SK-N-SH (cell line): ENCODE data around the gene KNTC1. TPM values are rescaled to one million over a fixed set of nuclear protein-coding genes. Genes with fewer than 3 reads are reported as not detected.

ENCODE experiments used
- CTCF ChIA-PET: fragments of 300-600, 350-600 bp; formaldehyde crosslinking; extraction: SDS; loops from one replicate; lab custom pipeline; 2021; lab: Yijun Ruan, JAX
- POLR2A ChIA-PET: fragments of 350-600 bp; sonication (Branson Sonifier 250); formaldehyde crosslinking; extraction: SDS; loops from one replicate; lab custom pipeline; 2020; ENCODE audit warnings: antibody characterized with exemption, inconsistent platforms; lab: Yijun Ruan, JAX
- DNase-seq: peaks from one replicate; pipeline ENCODE4 v3.0.0; 2012
- H2AFZ ChIP-seq: fragments of 200-600 bp; sonication (generic); 2 replicates; pipeline ENCODE4 v1.8.1; 2016; ENCODE audit warnings: antibody characterized with exemption, mild to moderate bottlenecking, low read depth
- H3F3A ChIP-seq: fragments of 200-600 bp; sonication (generic); replicated peaks from 2 replicates; pipeline ENCODE3; 2016; ENCODE audit warnings: antibody characterized with exemption, mild to moderate bottlenecking; ENCODE audit not compliant: insufficient read depth
- H3K27ac ChIP-seq, 2 experiments: fragments of 200-500 bp in 1 of 2; fragments of 200-600 bp in 1 of 2; sonication (Bioruptor generic) in 1 of 2; sonication (generic), shearing (Covaris generic) in 1 of 2; 2 replicates each; pipeline versions ENCODE4 v1.5.1 to v1.6.1; 2014 to 2016; ENCODE audit warnings: low read depth in 2 of 2, inconsistent platforms in 1 of 2, low read length in 1 of 2, mild to moderate bottlenecking in 1 of 2, mixed read lengths in 1 of 2
- H3K27me3 ChIP-seq: fragments of 200-600 bp; sonication (generic), shearing (Covaris generic); 2 replicates; pipeline ENCODE4 v1.6.1; 2016; ENCODE audit warnings: mixed run types; ENCODE audit not compliant: insufficient read depth
- H3K36me3 ChIP-seq, 2 experiments: fragments of 200-500 bp in 1 of 2; fragments of 200-600 bp in 1 of 2; sonication (Bioruptor generic) in 1 of 2; sonication (generic) in 1 of 2; replicated peaks in 1 of 2; 2 replicates each; pipeline versions ENCODE3 to v1.5.1; 2014 to 2016; ENCODE audit warnings: low read length in 1 of 2, mild to moderate bottlenecking in 1 of 2; ENCODE audit not compliant: insufficient read depth in 2 of 2, control insufficient read depth in 1 of 2
- H3K4me1 ChIP-seq, 2 experiments: fragments of 200-500 bp in 1 of 2; fragments of 200-600 bp in 1 of 2; sonication (Bioruptor generic) in 1 of 2; sonication (generic), shearing (Covaris generic) in 1 of 2; 2 replicates each; pipeline versions ENCODE4 v1.5.1 to v1.6.1; 2014 to 2016; ENCODE audit warnings: low read depth in 1 of 2, low read length in 1 of 2, mixed run types in 1 of 2; ENCODE audit not compliant: insufficient read depth in 2 of 2, control insufficient read depth in 1 of 2
- H3K4me2 ChIP-seq: fragments of 200-600 bp; sonication (generic), shearing (Covaris generic); 2 replicates; pipeline ENCODE4 v1.6.1; 2017; ENCODE audit warnings: mixed run types
- H3K4me3 ChIP-seq, 2 experiments: fragments of 200-500 bp in 1 of 2; fragments of 200-600 bp in 1 of 2; sonication (Bioruptor generic) in 1 of 2; sonication (generic), shearing (Covaris generic) in 1 of 2; 2 replicates each; pipeline versions ENCODE4 v1.5.1 to v1.8.1; 2014 to 2016; ENCODE audit warnings: low read depth in 2 of 2, inconsistent platforms in 1 of 2, low read length in 1 of 2, mild to moderate bottlenecking in 1 of 2, mixed read lengths in 1 of 2, moderate library complexity in 1 of 2
- H3K79me2 ChIP-seq: fragments of 200-600 bp; sonication (generic); 2 replicates; pipeline ENCODE4 v1.8.1; 2017; ENCODE audit warnings: mild to moderate bottlenecking; ENCODE audit not compliant: insufficient read depth
- H3K9ac ChIP-seq: fragments of 200-600 bp; sonication (generic); 2 replicates; pipeline ENCODE4 v1.6.1; 2017; ENCODE audit warnings: mixed run types
- H3K9me2 ChIP-seq: fragments of 200-600 bp; sonication (generic); 2 replicates; pipeline ENCODE4 v1.6.1; 2017; ENCODE audit warnings: mixed run types
- H3K9me3 ChIP-seq: fragments of 200-600 bp; sonication (generic); 2 replicates; pipeline ENCODE4 v1.6.1; 2017; ENCODE audit warnings: mixed run types, mild to moderate bottlenecking, moderate library complexity
- H4K20me1 ChIP-seq: fragments of 200-600 bp; sonication (generic); 2 replicates; pipeline ENCODE4 v1.6.1; 2017; ENCODE audit warnings: mild to moderate bottlenecking, mixed run types; ENCODE audit not compliant: insufficient read depth
- CHD2 ChIP-seq: fragments of 150-350 bp; IDR thresholded peaks from 2 replicates; pipeline ENCODE4 v1.6.1; 2018; ENCODE audit warnings: low read length; ENCODE audit not compliant: partially characterized antibody
- ELF1 ChIP-seq: IDR thresholded peaks from 2 replicates; pipeline ENCODE4 v1.4.0; 2012
- FOSL2 ChIP-seq: IDR thresholded peaks from 2 replicates; pipeline ENCODE4 v1.4.0; 2012; ENCODE audit warnings: low read depth, mild to moderate bottlenecking, moderate library complexity, borderline replicate concordance
- FOXM1 ChIP-seq: IDR thresholded peaks from 2 replicates; pipeline ENCODE4 v1.4.0; 2012; ENCODE audit warnings: low read depth, mild to moderate bottlenecking
- GABPA ChIP-seq: IDR thresholded peaks from 2 replicates; pipeline ENCODE4 v1.4.0; 2012; ENCODE audit warnings: low read depth, mild to moderate bottlenecking
- POLR2AphosphoS5 ChIP-seq: IDR thresholded peaks from 2 replicates; pipeline ENCODE4 v1.6.1; 2012; ENCODE audit warnings: low read depth, low read length
- RAD21 ChIP-seq: IDR thresholded peaks from 2 replicates; pipeline ENCODE4 v1.6.1; 2012; ENCODE audit warnings: mild to moderate bottlenecking, low read length
- RCOR1 ChIP-seq: fragments of 150-350 bp; IDR thresholded peaks from 2 replicates; pipeline ENCODE4 v1.6.1; 2017; ENCODE audit warnings: antibody characterized with exemption, low read length
- polyA plus RNA-seq, 3 experiments: library from polyadenylated mRNA; depleted of rRNA; stranded (reverse); fragments of >200 nt; gene quantifications; 2 replicates each; pipeline ENCODE4 v1.2.3, GENCODE V29; 2012
- TF ChIP-seq, protein P1 (sequence below): fragments of 150-350 bp; IDR thresholded peaks from 2 replicates; pipeline ENCODE4 v1.6.1; 2017; ENCODE audit warnings: antibody characterized with exemption, low read length, low read depth, borderline replicate concordance
- TF ChIP-seq, protein P2 (sequence below): fragments of 150-350 bp; IDR thresholded peaks from 2 replicates; pipeline ENCODE4 v1.6.1; 2016; ENCODE audit warnings: mild to moderate bottlenecking, low read depth, low read length
- TF ChIP-seq, protein P3 (sequence below): IDR thresholded peaks from 2 replicates; pipeline ENCODE4 v1.6.1; 2012; ENCODE audit warnings: mild to moderate bottlenecking, low read depth, low read length, moderate library complexity
- TF ChIP-seq, protein P4 (sequence below): fragments of 200-600 bp; sonication (generic); IDR thresholded peaks from 2 replicates; pipeline ENCODE4 v1.6.1; 2017; ENCODE audit warnings: antibody characterized with exemption, mild to moderate bottlenecking, moderate library complexity
- TF ChIP-seq, protein P5 (sequence below): IDR thresholded peaks from 2 replicates; pipeline ENCODE4; 2012

The KNTC1 gene
- polyA plus RNA-seq, 1 of the 3 experiments (the other 2 are of a cell fraction) = 13.2 TPM

DNA sequence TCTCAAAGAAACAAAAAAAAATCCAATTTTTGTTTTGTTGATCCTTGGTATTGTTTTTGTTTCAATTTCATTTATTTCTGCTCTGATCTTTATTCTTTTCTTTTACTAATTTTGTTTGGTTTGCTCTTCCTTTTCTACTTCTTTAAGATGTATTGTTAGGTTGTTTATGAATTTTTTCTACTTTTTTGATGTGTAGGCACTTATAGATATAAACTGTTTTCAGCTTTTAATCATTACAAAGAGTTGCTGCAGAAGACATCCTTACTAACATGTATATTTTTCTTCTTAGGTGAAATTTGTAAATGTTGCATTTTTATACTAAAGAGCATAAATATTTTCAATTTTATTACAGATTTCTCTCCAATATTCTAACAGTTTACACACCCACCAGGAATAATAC is 69.8 kb downstream of the KNTC1 start:
- CTCF ChIA-PET = interaction anchor here (0.6 to 1.0 kb wide), 2 partner anchors 23 to 26 kb away, joined by 3 to 4 read pairs; no protein-coding TSS in a partner anchor
- no peaks in the 10 kb centered on the region for H3K9me2 ChIP-seq
- no peak overlapping the region for H2AFZ ChIP-seq
- H3K79me2 ChIP-seq = no peaks in the 10 kb centered on the region
- H3K9ac ChIP-seq = no peak overlapping the region
- TF ChIP-seq, protein P1, sequence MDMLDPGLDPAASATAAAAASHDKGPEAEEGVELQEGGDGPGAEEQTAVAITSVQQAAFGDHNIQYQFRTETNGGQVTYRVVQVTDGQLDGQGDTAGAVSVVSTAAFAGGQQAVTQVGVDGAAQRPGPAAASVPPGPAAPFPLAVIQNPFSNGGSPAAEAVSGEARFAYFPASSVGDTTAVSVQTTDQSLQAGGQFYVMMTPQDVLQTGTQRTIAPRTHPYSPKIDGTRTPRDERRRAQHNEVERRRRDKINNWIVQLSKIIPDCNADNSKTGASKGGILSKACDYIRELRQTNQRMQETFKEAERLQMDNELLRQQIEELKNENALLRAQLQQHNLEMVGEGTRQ = no peak
- no peak for TF ChIP-seq GABPA
- no peak for TF ChIP-seq FOSL2
- TF ChIP-seq, protein P2, sequence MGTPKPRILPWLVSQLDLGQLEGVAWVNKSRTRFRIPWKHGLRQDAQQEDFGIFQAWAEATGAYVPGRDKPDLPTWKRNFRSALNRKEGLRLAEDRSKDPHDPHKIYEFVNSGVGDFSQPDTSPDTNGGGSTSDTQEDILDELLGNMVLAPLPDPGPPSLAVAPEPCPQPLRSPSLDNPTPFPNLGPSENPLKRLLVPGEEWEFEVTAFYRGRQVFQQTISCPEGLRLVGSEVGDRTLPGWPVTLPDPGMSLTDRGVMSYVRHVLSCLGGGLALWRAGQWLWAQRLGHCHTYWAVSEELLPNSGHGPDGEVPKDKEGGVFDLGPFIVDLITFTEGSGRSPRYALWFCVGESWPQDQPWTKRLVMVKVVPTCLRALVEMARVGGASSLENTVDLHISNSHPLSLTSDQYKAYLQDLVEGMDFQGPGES = no peak
- no peak for TF ChIP-seq RAD21
- no peak for TF ChIP-seq POLR2AphosphoS5
- TF ChIP-seq, protein P3, sequence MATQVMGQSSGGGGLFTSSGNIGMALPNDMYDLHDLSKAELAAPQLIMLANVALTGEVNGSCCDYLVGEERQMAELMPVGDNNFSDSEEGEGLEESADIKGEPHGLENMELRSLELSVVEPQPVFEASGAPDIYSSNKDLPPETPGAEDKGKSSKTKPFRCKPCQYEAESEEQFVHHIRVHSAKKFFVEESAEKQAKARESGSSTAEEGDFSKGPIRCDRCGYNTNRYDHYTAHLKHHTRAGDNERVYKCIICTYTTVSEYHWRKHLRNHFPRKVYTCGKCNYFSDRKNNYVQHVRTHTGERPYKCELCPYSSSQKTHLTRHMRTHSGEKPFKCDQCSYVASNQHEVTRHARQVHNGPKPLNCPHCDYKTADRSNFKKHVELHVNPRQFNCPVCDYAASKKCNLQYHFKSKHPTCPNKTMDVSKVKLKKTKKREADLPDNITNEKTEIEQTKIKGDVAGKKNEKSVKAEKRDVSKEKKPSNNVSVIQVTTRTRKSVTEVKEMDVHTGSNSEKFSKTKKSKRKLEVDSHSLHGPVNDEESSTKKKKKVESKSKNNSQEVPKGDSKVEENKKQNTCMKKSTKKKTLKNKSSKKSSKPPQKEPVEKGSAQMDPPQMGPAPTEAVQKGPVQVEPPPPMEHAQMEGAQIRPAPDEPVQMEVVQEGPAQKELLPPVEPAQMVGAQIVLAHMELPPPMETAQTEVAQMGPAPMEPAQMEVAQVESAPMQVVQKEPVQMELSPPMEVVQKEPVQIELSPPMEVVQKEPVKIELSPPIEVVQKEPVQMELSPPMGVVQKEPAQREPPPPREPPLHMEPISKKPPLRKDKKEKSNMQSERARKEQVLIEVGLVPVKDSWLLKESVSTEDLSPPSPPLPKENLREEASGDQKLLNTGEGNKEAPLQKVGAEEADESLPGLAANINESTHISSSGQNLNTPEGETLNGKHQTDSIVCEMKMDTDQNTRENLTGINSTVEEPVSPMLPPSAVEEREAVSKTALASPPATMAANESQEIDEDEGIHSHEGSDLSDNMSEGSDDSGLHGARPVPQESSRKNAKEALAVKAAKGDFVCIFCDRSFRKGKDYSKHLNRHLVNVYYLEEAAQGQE = no peak
- no peak for TF ChIP-seq FOXM1
- TF ChIP-seq ELF1 = no peak
- TF ChIP-seq, protein P4, sequence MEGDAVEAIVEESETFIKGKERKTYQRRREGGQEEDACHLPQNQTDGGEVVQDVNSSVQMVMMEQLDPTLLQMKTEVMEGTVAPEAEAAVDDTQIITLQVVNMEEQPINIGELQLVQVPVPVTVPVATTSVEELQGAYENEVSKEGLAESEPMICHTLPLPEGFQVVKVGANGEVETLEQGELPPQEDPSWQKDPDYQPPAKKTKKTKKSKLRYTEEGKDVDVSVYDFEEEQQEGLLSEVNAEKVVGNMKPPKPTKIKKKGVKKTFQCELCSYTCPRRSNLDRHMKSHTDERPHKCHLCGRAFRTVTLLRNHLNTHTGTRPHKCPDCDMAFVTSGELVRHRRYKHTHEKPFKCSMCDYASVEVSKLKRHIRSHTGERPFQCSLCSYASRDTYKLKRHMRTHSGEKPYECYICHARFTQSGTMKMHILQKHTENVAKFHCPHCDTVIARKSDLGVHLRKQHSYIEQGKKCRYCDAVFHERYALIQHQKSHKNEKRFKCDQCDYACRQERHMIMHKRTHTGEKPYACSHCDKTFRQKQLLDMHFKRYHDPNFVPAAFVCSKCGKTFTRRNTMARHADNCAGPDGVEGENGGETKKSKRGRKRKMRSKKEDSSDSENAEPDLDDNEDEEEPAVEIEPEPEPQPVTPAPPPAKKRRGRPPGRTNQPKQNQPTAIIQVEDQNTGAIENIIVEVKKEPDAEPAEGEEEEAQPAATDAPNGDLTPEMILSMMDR = no peak
- TF ChIP-seq, protein P5, sequence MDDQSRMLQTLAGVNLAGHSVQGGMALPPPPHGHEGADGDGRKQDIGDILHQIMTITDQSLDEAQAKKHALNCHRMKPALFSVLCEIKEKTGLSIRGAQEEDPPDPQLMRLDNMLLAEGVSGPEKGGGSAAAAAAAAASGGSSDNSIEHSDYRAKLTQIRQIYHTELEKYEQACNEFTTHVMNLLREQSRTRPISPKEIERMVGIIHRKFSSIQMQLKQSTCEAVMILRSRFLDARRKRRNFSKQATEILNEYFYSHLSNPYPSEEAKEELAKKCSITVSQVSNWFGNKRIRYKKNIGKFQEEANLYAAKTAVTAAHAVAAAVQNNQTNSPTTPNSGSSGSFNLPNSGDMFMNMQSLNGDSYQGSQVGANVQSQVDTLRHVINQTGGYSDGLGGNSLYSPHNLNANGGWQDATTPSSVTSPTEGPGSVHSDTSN = no peak
- no peak for TF ChIP-seq CHD2
- TF ChIP-seq RCOR1 = no peak
- H3K36me3 ChIP-seq = peaks cover 7 to 8% of the 10 kb centered on the region in 2 experiments
- no peak overlapping the region for H3K27ac ChIP-seq
- H3K27me3 ChIP-seq = no peaks in the 10 kb centered on the region
- no peaks in the 10 kb centered on the region for H3K9me3 ChIP-seq
- H3K4me2 ChIP-seq = no peak overlapping the region
- POLR2A ChIA-PET = no interaction called here
- no peak overlapping the region for H3K4me3 ChIP-seq
- no peak for DNase-seq
- H3K4me1 ChIP-seq = no peaks in the 10 kb centered on the region
- no peaks in the 10 kb centered on the region for H4K20me1 ChIP-seq
- peaks cover 9% of the 10 kb centered on the region for H3F3A ChIP-seq
